CD4-positive, alpha-beta T cell (primary cell): ENCODE data around the gene RBP5. TPM values are rescaled to one million over a fixed set of nuclear protein-coding genes. Genes with fewer than 3 reads are reported as not detected.

Experiments
- ATAC-seq: fragments of 200-7000 bp; cut with Tn5 transposase; one replicate; pipeline ENCODE4 v1.10.0; 2022; ENCODE audit warnings: mild to moderate bottlenecking; ENCODE audit not compliant: poor library complexity
- CTCF ChIA-PET: fragments of 350-600 bp; sonication (Branson Sonifier 250); formaldehyde crosslinking; loops from one replicate; lab custom pipeline; 2021; ENCODE audit warnings: antibody characterized with exemption, inconsistent platforms; lab: Charles Lee
- POLR2A ChIA-PET: fragments of 350-600 bp; sonication (Branson Sonifier 250); formaldehyde crosslinking; loops from one replicate; lab custom pipeline; 2021; ENCODE audit warnings: antibody characterized with exemption, inconsistent platforms; lab: Charles Lee
- DNase-seq, 14 experiments: peaks; one replicate each; pipeline ENCODE4 v3.0.0-alpha.2; 2013 to 2020; ENCODE audit warnings: mixed read lengths in 2 of 14
- H3K27ac ChIP-seq, 2 donors: one replicate each; pipeline versions ENCODE4 v1.5.1 to v1.7.0; 2013; ENCODE audit warnings: low read length in 2 of 2, low read depth in 1 of 2, mild to moderate bottlenecking in 1 of 2
- H3K27me3 ChIP-seq, 2 experiments: 1 replicate in 1 of 2; 2 replicates in 1 of 2; pipeline versions ENCODE4 v1.6.1 to v1.7.0; 2013; ENCODE audit warnings: low read length in 2 of 2, control low read depth in 1 of 2, mild to moderate bottlenecking in 1 of 2, moderate library complexity in 1 of 2; ENCODE audit not compliant: insufficient read depth in 2 of 2, control insufficient read depth in 1 of 2
- H3K36me3 ChIP-seq: one replicate; pipeline ENCODE4 v1.6.1; 2013; ENCODE audit warnings: low read length, control low read depth; ENCODE audit not compliant: insufficient read depth
- H3K4me1 ChIP-seq: one replicate; pipeline ENCODE4 v1.6.1; 2013; ENCODE audit warnings: low read length, control low read depth; ENCODE audit not compliant: insufficient read depth
- H3K4me3 ChIP-seq: one replicate; pipeline ENCODE4 v1.5.1; 2013; ENCODE audit warnings: mild to moderate bottlenecking, low read length, moderate library complexity
- H3K9me3 ChIP-seq, 2 experiments: 1 replicate in 1 of 2; 2 replicates in 1 of 2; pipeline versions ENCODE4 v1.6.1 to v1.7.0; 2013; ENCODE audit warnings: low read length in 2 of 2, mild to moderate bottlenecking in 2 of 2, control low read depth in 1 of 2, moderate library complexity in 1 of 2; ENCODE audit not compliant: control insufficient read depth in 1 of 2, insufficient read depth in 1 of 2
- H3K27ac Mint-ChIP-seq: one replicate; pipeline ENCODE4 v1.8.0; 2020; ENCODE audit warnings: mixed read lengths
- H3K27me3 Mint-ChIP-seq: one replicate; pipeline ENCODE4 v1.8.0; 2021; ENCODE audit warnings: mixed read lengths
- H3K36me3 Mint-ChIP-seq: one replicate; pipeline ENCODE4 v1.8.0; 2021; ENCODE audit warnings: low read depth, mixed read lengths
- H3K4me1 Mint-ChIP-seq: one replicate; pipeline ENCODE4 v1.8.0; 2021; ENCODE audit warnings: low read depth, mixed read lengths
- H3K4me3 Mint-ChIP-seq: one replicate; pipeline ENCODE4 v1.8.0; 2020; ENCODE audit warnings: mild to moderate bottlenecking, mixed read lengths
- H3K9me3 Mint-ChIP-seq: one replicate; pipeline ENCODE4 v1.8.0; 2020; ENCODE audit warnings: mixed read lengths
- CTCF ChIP-seq: fragments of 200-600 bp; IDR thresholded peaks from one replicate; pipeline ENCODE4 v1.8.0; 2022; ENCODE audit warnings: antibody characterized with exemption, mild to moderate bottlenecking
- intact Hi-C, 2 experiments: fragments of 100-400 bp; cut with DNase I in 1 of 2; cut with micrococcal nuclease in 1 of 2; formaldehyde crosslinking; loops; one replicate each; pipeline versions ENCODE4 v1.15.1 to v1.9.0; 2023 to 2025; cut with DNase I, micrococcal nuclease
- total RNA-seq, 174 experiments: library from RNA in 2 of 174; stranded (reverse) in 2 of 174; gene quantifications; one replicate each; pipeline ENCODE4 v1.2.3 and lab custom pipeline; 2021 to 2026

Gene RBP5
- total RNA-seq, 2 experiments from 2014 or later, result not detected

- no peak overlapping the region for H3K27ac ChIP-seq
These were observed 11.8 kb downstream of the RBP5 start for GRCh38 chr12:7116916-7117315.

DNA sequence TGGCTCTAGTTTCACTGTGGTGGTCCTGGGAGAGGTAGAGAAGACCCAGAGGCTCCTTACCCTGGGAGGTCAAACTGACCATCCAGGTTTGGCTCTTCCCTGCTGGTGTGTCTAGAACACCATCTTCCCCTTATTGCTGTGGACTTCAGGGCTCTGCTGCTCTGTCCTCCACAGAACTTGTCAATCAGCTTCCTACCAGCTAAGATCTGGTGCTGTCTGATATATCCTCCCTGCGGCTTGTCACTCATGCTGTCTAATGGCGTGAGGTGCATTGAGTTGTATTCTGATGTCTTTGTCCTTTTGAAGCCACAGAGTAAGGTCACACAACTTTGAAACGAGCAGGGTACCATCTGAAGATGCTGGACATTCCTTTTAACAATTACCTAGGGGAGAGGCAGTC is 12.5 kb downstream of the RBP5 start:
- Histone ChIP-seq H3K27me3 (no peaks in the 10 kb centered on the region), H3K9me3 (no peaks in the 10 kb centered on the region), H3K36me3 (peaks cover 15% of the 10 kb centered on the region), H3K4me1 (peaks cover 6% of the 10 kb centered on the region), H3K4me3 (no peak overlapping the region), H3K27ac (no peak overlapping the region)
- CTCF ChIA-PET, result no interaction called here
- H3K4me1 Mint-ChIP-seq, result peaks cover 6% of the 10 kb centered on the region
- peaks cover 34% of the 10 kb centered on the region for H3K36me3 Mint-ChIP-seq
- H3K4me3 Mint-ChIP-seq, result no peak overlapping the region
- ATAC-seq (no peak), DNase-seq (no peak)
- intact Hi-C loops, result no loop called here
- no peaks in the 10 kb centered on the region for H3K27me3 Mint-ChIP-seq
- no peak overlapping the region for H3K27ac Mint-ChIP-seq
- H3K9me3 Mint-ChIP-seq, result no peaks in the 10 kb centered on the region
- POLR2A ChIA-PET, result no interaction called here
- TF ChIP-seq CTCF, result no peak

More at GRCh38 chr12:7116916-7117315, 11.8 kb downstream of the RBP5 start:
- Mint-ChIP-seq H3K36me3 (peaks cover 34% of the 10 kb centered on the region), H3K9me3 (no peaks in the 10 kb centered on the region), H3K27ac (no peak overlapping the region), H3K27me3 (no peaks in the 10 kb centered on the region), H3K4me3 (no peak overlapping the region), H3K4me1 (peaks cover 6% of the 10 kb centered on the region)
- no peak overlapping the region for H3K4me3 ChIP-seq
- H3K9me3 ChIP-seq, result no peaks in the 10 kb centered on the region
- TF ChIP-seq CTCF, result no peak
- CTCF ChIA-PET, result no interaction called here
- no peaks in the 10 kb centered on the region for H3K27me3 ChIP-seq
- intact Hi-C loops, result no loop called here
- no peak for ATAC-seq
- no peak for DNase-seq
- POLR2A ChIA-PET, result no interaction called here
- peaks cover 15% of the 10 kb centered on the region for H3K36me3 ChIP-seq
- peaks cover 6% of the 10 kb centered on the region for H3K4me1 ChIP-seq

DNA sequence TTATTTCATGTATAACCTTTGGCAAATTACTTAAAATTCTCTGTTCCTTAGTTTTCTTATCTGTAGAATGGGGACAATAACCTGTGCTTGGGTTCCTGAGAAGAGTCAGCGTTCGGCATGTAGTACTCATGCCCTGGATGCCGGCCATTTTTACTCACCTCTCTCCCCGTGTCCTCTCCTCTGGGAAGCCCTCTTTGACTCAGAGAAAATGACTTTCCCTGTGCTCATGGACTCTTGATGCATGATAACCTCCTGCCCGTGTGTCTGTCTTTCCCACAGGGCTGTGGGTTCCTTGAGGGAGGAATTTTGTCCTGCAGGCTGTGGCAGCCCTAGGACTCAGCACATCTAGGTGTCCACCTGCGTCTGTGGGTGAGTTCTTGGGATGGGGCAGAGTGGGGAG is 13.8 kb downstream of the RBP5 start:
- Histone ChIP-seq H3K27me3 (no peaks in the 10 kb centered on the region), H3K9me3 (no peaks in the 10 kb centered on the region), H3K36me3 (peaks cover 15% of the 10 kb centered on the region), H3K27ac (no peak overlapping the region), H3K4me1 (peaks cover 14% of the 10 kb centered on the region), H3K4me3 (no peak overlapping the region)
- H3K27ac Mint-ChIP-seq, result no peak overlapping the region
- ATAC-seq, result no peak
- peaks cover 6% of the 10 kb centered on the region for H3K4me1 Mint-ChIP-seq
- no peak for TF ChIP-seq CTCF
- peak in 1 of 14 experiments; percentile 7 for DNase-seq
- no peaks in the 10 kb centered on the region for H3K9me3 Mint-ChIP-seq
- POLR2A ChIA-PET, result no interaction called here
- peaks cover 34% of the 10 kb centered on the region for H3K36me3 Mint-ChIP-seq
- H3K27me3 Mint-ChIP-seq, result no peaks in the 10 kb centered on the region
- intact Hi-C loops, result no loop called here
- CTCF ChIA-PET, result no interaction called here
- H3K4me3 Mint-ChIP-seq, result no peak overlapping the region
